HG02588 (cell line): ENCODE data around the gene KLF13.
A peak's percentile ranks its signal among the peaks of the same experiment; 100 is the strongest.
"Not testable (repeated sequence)": the region's sequence is repeated elsewhere in the genome, so short reads cannot be mapped to it uniquely, and the experiment has no call there.

ENCODE experiments used
- ATAC-seq: cut with Tn5 transposase; IDR thresholded peaks from one replicate; pipeline ENCODE4 v1.9.1; 2021; ENCODE audit warnings: mild to moderate bottlenecking, moderate library complexity; ENCODE audit not compliant: unreplicated experiment

Gene KLF13

GRCh38 chr15:31344823-31345605, 18.4 kb downstream of the KLF13 start:
- ATAC-seq = peak; percentile 37

- ATAC-seq = peak; percentile 40
These were observed 19.2 kb downstream of the KLF13 start for GRCh38 chr15:31345606-31346366.

GRCh38 chr15:31346367-31347066, 19.9 kb downstream of the KLF13 start:
- peak; percentile 44 for ATAC-seq

- ATAC-seq = no peak
These were observed 20.7 kb downstream of the KLF13 start for GRCh38 chr15:31347067-31347975.

- ATAC-seq = no peak
These were observed 21.6 kb downstream of the KLF13 start for GRCh38 chr15:31347981-31348803.

GRCh38 chr15:31349233-31350141, 22.9 kb downstream of the KLF13 start:
- ATAC-seq = no peak

GRCh38 chr15:31350771-31351170, 24.1 kb downstream of the KLF13 start:
- ATAC-seq = no peak

GRCh38 chr15:31352339-31352751, 25.7 kb downstream of the KLF13 start:
- ATAC-seq = no peak

GRCh38 chr15:31352911-31353811, 26.5 kb downstream of the KLF13 start:
- peak; percentile 74 for ATAC-seq

- ATAC-seq = no peak
These were observed 27.3 kb downstream of the KLF13 start for GRCh38 chr15:31353931-31354330.

- not testable (repeated sequence) for ATAC-seq
These were observed 29.5 kb downstream of the KLF13 start for GRCh38 chr15:31356097-31356496.

GRCh38 chr15:31357148-31357547, 30.5 kb downstream of the KLF13 start:
- no peak for ATAC-seq

- ATAC-seq = no peak
These were observed 31.5 kb downstream of the KLF13 start for GRCh38 chr15:31358163-31358562.

GRCh38 chr15:31358957-31359701, 32.5 kb downstream of the KLF13 start:
- no peak for ATAC-seq

- no peak for ATAC-seq
These were observed 33.1 kb downstream of the KLF13 start for GRCh38 chr15:31359702-31360111.

- ATAC-seq = no peak
These were observed 33.5 kb downstream of the KLF13 start for GRCh38 chr15:31360158-31360561.
